OCI-LY3 (cell line): ENCODE measurements around the gene COL4A1.

Experiments used
- H2AFZ ChIP-seq: fragments of 200-600, 300-600 bp; shearing (Covaris generic); 2 replicates; pipeline ENCODE4 v1.6.0; 2014; ENCODE audit warnings: antibody characterized with exemption, low read depth, low read length
- H3K27ac ChIP-seq: fragments of 200-600, 300-600 bp; sonication (generic); 2 replicates; pipeline ENCODE4 v1.5.1; 2014; ENCODE audit warnings: mild to moderate bottlenecking, low read length, moderate library complexity, mixed read lengths
- H3K27me3 ChIP-seq: fragments of 200-600, 300-600 bp; sonication (generic); 2 replicates; pipeline ENCODE4 v1.6.1; 2014; ENCODE audit warnings: low read depth, low read length, mixed read lengths
- H3K36me3 ChIP-seq: fragments of 200-600, 300-600 bp; sonication (generic); replicated peaks from 2 replicates; pipeline ENCODE3; 2014; ENCODE audit warnings: low read depth, low read length, mixed read lengths
- H3K4me1 ChIP-seq: fragments of 300-600, 200-600 bp; sonication (generic); 2 replicates; pipeline ENCODE4 v1.6.1; 2014; ENCODE audit warnings: low read length, mixed read lengths
- H3K4me2 ChIP-seq: fragments of 200-600, 300-600 bp; sonication (generic); 2 replicates; pipeline ENCODE4 v1.6.1; 2014; ENCODE audit warnings: low read length, mixed read lengths
- H3K4me3 ChIP-seq: fragments of 300-600, 200-600 bp; sonication (generic); 2 replicates; pipeline ENCODE4 v1.5.1; 2014; ENCODE audit warnings: antibody characterized with exemption, mild to moderate bottlenecking, low read length, moderate library complexity
- H3K79me2 ChIP-seq: fragments of 300-600, 200-600 bp; shearing (Covaris generic); 2 replicates; pipeline ENCODE4 v1.6.1; 2014; ENCODE audit warnings: mild to moderate bottlenecking, low read length, mixed read lengths
- H3K9ac ChIP-seq: fragments of 300-600, 200-600 bp; shearing (Covaris generic); 2 replicates; pipeline ENCODE4 v1.6.0; 2014; ENCODE audit warnings: mild to moderate bottlenecking, low read length, moderate library complexity
- H3K9me3 ChIP-seq: fragments of 200-600, 300-600 bp; shearing (Covaris generic); 2 replicates; pipeline ENCODE4 v1.6.1; 2014; ENCODE audit warnings: low read length, mixed read lengths; ENCODE audit not compliant: insufficient read depth
- H4K20me1 ChIP-seq: fragments of 200-600, 300-600 bp; sonication (generic); 2 replicates; pipeline ENCODE4 v1.6.1; 2016; ENCODE audit warnings: low read length, mixed read lengths; ENCODE audit not compliant: insufficient read depth
- EZH2phosphoT487 ChIP-seq: fragments of 200-600 bp; shearing (Covaris generic); IDR thresholded peaks from 2 replicates; pipeline ENCODE4 v1.6.1; 2018; ENCODE audit warnings: antibody characterized with exemption, mixed run types, low read depth
- TF ChIP-seq, protein P1 (sequence below): fragments of 200-600, 300-600 bp; sonication (generic); IDR thresholded peaks from 2 replicates; pipeline ENCODE4 v1.5.1; 2014; ENCODE audit warnings: antibody characterized with exemption, low read length, low read depth

The COL4A1 gene

DNA sequence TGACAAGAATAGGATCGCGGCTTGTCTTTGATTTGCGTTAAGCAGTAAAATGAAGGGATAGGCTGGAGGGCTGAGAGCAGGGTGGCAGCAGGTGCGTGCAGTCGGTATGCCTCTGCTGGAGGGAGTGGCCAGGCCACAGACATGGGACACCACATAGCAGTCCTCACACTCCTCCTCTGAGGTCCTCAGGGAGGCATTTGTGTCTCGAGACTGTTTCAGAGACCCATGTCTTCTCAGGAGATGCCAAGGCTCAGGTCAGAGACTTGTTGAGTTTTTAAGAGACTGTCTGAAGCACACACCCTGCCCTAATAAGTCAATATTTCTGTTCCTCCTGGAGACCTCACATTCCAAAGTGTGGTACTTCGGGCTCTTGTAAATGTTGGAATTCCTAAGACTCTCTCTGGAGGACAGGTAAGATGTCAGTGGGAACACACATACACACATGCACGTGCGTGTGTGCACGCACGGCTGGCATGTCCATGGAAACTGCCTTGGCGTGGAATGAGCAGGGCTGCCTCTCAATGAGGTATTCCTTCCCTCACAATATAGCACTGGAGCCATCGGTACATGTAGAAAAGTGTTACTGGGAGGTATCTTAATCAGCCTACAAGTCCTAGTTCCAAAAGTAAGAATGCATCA, 46.5 kb upstream of the COL4A1 start:
- no peaks in the 10 kb centered on the region for H3K9me3 ChIP-seq
- H3K4me3 ChIP-seq: no peak overlapping the region
- peaks cover 20% of the 10 kb centered on the region for H3K27me3 ChIP-seq
- no peak overlapping the region for H3K9ac ChIP-seq
- H3K4me1 ChIP-seq: no peaks in the 10 kb centered on the region
- H3K79me2 ChIP-seq: no peaks in the 10 kb centered on the region
- no peak overlapping the region for H3K4me2 ChIP-seq
- TF ChIP-seq, protein P1, sequence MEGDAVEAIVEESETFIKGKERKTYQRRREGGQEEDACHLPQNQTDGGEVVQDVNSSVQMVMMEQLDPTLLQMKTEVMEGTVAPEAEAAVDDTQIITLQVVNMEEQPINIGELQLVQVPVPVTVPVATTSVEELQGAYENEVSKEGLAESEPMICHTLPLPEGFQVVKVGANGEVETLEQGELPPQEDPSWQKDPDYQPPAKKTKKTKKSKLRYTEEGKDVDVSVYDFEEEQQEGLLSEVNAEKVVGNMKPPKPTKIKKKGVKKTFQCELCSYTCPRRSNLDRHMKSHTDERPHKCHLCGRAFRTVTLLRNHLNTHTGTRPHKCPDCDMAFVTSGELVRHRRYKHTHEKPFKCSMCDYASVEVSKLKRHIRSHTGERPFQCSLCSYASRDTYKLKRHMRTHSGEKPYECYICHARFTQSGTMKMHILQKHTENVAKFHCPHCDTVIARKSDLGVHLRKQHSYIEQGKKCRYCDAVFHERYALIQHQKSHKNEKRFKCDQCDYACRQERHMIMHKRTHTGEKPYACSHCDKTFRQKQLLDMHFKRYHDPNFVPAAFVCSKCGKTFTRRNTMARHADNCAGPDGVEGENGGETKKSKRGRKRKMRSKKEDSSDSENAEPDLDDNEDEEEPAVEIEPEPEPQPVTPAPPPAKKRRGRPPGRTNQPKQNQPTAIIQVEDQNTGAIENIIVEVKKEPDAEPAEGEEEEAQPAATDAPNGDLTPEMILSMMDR: no peak
- no peak for TF ChIP-seq EZH2phosphoT487
- no peak overlapping the region for H3K27ac ChIP-seq
- no peak overlapping the region for H2AFZ ChIP-seq
- H4K20me1 ChIP-seq: no peaks in the 10 kb centered on the region
- H3K36me3 ChIP-seq: no peaks in the 10 kb centered on the region

DNA sequence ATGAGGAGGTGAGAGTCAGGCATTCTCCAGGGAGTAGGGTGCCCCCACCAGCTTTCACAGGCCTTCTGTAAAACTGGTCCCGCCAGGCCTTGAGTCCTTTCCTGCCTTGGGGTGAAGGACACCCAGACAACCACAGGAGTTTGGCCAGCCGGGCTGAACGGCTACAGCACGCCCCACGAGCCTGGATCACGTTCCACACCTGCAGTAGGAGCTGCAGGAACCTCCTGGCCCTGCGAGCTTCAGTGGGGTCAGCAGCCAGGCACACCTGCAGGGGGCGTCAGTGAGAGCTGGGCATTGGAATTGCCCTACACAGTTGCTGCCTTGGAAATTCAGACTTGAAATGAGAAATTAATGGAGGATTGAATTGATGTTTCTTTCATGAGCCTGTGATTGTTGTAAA, 45.8 kb upstream of the COL4A1 start:
- Histone ChIP-seq H3K9me3 (no peaks in the 10 kb centered on the region), H3K27me3 (peaks cover 22% of the 10 kb centered on the region), H3K4me2 (no peak overlapping the region), H3K36me3 (no peaks in the 10 kb centered on the region), H3K79me2 (no peaks in the 10 kb centered on the region), H4K20me1 (no peaks in the 10 kb centered on the region), H3K4me3 (no peak overlapping the region), H3K4me1 (no peaks in the 10 kb centered on the region), H3K9ac (no peak overlapping the region), H2AFZ (no peak overlapping the region), H3K27ac (no peak overlapping the region)
- TF ChIP-seq, protein P1: peak; percentile 40
- TF ChIP-seq EZH2phosphoT487: no peak

DNA sequence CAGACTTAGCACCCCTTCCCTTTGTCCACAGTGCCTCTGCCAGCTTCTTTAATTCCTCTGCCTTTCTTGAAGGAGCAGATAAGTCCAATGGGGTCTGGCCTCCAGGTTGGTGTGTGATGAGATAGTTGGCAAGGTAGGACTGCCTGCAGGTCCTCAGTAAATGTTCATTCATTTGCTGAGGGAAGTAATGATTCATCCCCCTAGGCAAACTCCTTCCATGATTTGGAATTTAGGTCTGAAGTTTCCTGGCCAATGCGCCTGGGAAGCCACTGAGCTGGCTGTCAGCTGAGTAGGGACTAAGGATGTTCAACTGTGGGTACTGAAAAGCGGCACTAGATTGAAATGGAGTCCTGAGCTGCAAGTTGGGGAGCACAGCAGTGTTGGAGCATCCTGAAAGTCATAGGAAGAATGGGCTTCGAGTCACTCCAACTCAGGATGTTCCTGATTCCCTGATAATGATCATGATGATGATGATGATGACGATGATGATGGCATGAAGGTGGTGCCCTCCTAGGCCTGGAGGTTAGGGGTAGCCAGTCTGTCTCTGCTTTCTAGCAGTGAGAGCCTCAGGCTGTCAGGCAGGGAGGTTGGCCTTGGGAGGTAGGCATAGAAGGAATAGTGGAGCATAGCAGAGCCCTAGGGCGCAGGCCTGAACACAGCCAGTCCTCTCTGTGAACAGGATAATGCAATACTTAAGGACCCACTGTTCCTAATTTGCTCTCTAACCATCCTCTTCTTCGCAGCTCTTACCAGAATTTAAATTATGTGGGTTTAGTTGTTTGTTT, 44.9 kb upstream of the COL4A1 start:
- H3K36me3 ChIP-seq: no peaks in the 10 kb centered on the region
- peaks cover 22% of the 10 kb centered on the region for H3K27me3 ChIP-seq
- TF ChIP-seq EZH2phosphoT487: no peak
- TF ChIP-seq, protein P1: no peak
- no peaks in the 10 kb centered on the region for H3K9me3 ChIP-seq
- no peak overlapping the region for H3K9ac ChIP-seq
- H4K20me1 ChIP-seq: no peaks in the 10 kb centered on the region
- no peaks in the 10 kb centered on the region for H3K4me1 ChIP-seq
- no peaks in the 10 kb centered on the region for H3K79me2 ChIP-seq
- no peak overlapping the region for H3K27ac ChIP-seq
- no peak overlapping the region for H3K4me2 ChIP-seq
- no peak overlapping the region for H2AFZ ChIP-seq
- H3K4me3 ChIP-seq: no peak overlapping the region

DNA sequence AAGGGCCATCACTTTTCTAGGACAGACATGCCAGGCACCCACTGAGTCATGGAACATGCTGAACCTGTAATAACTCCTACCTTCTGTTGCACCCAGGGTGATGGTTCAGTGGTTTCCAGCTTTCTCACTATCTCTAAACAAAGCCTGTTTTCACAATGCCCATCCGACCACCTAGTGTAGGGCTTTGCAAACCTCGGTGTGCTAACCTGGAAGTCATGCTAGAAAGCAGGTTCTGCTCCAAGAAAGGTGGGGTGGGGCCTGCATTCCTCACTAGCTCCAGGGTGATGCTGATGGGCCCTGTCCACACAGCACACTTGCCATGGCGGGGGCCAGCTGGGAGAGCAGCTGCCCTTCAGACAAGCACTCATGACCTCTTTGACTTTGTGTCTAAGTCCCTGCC, 43.6 kb upstream of the COL4A1 start:
- Histone ChIP-seq H3K4me3 (no peak overlapping the region), H3K4me2 (no peak overlapping the region), H3K27me3 (peaks cover 25% of the 10 kb centered on the region), H4K20me1 (no peaks in the 10 kb centered on the region), H3K9me3 (no peaks in the 10 kb centered on the region), H3K9ac (no peak overlapping the region), H3K79me2 (no peaks in the 10 kb centered on the region), H3K27ac (no peak overlapping the region), H3K4me1 (no peaks in the 10 kb centered on the region), H3K36me3 (no peaks in the 10 kb centered on the region), H2AFZ (no peak overlapping the region)
- TF ChIP-seq, protein P1: no peak
- no peak for TF ChIP-seq EZH2phosphoT487
